Forelimb muscle (tissue), 1 donor: ENCODE results near the gene L3HYPDH. TPM values are rescaled to one million over a fixed set of nuclear protein-coding genes. Genes with fewer than 3 reads are reported as not detected.
"Not testable (repeated sequence)": the region's sequence is repeated elsewhere in the genome, so short reads cannot be mapped to it uniquely, and the experiment has no call there.

Experiments used
- DNase-seq: peaks from one replicate; pipeline ENCODE4 v3.0.0-alpha.2; 2013; ENCODE audit warnings: low read depth
- polyA plus RNA-seq: library from polyadenylated mRNA; unstranded; fragments of 120-200 nt; gene quantifications from one replicate; pipeline ENCODE4 v1.2.1, GENCODE V29; 2013; ENCODE audit not compliant: insufficient read length

Gene L3HYPDH
- polyA plus RNA-seq, 1 donor: 22.0 TPM

DNA sequence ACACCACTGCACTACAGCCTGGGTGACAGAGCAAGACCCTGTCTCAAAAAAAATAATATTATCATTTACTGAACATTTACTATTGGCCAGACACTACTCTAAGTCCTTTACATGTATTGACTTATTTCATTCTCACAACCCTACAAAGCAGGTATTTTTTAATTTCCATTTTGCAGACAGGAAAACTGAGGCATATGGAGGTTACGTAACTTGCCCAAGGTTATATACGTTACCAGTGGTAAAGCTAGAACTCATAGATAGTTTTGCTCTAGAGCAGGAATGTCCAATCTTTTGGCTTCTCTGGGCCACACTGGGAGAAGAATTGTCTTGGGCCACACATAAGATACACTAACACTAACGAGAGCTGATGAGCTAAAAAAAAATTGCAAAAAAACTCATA, 5.7 kb downstream of the L3HYPDH start:
- no peak for DNase-seq

DNA sequence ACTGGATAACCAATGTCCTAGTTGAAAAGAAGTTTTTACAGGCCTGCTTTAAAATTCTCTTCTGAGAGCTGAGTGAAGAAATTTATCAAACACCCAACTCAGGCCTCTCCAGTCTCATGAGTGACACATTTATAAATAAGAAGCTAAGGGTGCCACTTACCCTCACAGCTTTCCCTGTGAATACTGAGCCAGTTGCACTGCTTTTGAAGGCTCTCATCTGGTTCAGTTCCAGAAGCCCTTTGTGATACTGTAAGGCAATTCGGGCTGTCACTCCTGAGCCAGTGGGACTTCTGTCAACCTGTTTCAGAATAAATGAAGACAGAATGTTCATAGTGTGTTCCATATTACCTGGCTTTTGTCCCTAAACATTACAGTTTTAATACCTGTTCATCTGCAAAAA, 8.5 kb downstream of the L3HYPDH start:
- no peak for DNase-seq

DNA sequence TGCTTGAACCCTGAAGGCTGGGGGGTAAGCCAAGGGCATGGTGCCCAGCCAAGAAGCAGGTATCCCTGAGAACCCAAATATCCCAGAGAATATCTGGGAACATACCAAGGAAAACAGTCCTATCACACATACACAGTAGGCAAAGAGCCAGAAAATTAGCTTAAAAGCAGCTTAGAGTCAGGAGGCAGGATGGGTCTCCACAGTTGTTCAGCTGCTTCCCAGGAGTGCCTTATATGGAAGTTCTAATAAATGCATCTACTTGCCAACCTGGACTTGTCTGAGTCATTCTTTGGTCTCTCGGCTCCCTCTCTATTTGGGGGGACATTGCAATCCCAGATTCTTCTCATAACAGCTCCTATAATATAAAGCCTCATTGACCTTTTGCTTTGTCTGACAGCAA, 10.0 kb downstream of the L3HYPDH start:
- DNase-seq: no peak

DNA sequence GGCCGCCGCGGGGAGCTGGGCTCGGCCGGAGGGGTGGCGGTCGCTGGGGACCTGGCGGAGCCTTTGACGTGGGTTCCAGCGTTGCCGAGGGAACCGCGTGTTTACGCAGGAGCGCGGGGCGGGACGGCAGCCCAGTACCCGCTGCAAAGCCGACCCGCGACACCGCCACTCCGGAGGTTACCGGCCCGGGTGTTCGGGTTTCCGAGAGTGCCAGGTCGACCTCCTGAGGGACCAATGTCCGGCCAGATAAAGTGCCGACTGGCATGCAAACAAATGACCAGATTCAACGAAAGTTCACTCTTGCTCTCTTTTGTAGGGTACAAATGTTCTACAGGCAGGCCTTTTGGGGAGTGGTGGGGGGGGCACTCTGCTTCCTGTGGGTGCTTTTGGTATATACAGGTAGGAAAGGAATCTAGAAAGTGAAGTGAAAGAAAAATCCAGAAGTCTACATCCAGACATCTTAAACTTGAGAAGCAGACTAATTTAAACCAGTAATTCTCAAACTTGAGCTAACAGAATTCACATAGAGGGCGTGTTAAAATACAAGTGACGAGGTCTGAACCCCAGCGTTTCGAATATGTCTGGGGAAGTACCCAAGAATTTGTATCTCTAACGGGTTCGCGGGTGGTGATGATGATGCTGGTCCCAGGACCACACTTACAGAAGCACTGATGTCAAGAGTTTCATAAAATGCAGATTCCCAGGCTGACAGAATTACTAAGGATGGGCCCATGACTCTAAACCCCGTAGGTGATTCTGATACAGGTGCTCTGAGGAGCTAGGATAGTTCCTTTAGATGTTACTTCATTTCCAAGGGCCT, 18.7 kb downstream of the L3HYPDH start, which contains the start of gene GPR135:
Gene GPR135 (minus strand): TSS at position 65 of the 820 bp plus-strand sequence. CDS start 154 bp downstream, outside the sequence.
- DNase-seq: no peak

DNA sequence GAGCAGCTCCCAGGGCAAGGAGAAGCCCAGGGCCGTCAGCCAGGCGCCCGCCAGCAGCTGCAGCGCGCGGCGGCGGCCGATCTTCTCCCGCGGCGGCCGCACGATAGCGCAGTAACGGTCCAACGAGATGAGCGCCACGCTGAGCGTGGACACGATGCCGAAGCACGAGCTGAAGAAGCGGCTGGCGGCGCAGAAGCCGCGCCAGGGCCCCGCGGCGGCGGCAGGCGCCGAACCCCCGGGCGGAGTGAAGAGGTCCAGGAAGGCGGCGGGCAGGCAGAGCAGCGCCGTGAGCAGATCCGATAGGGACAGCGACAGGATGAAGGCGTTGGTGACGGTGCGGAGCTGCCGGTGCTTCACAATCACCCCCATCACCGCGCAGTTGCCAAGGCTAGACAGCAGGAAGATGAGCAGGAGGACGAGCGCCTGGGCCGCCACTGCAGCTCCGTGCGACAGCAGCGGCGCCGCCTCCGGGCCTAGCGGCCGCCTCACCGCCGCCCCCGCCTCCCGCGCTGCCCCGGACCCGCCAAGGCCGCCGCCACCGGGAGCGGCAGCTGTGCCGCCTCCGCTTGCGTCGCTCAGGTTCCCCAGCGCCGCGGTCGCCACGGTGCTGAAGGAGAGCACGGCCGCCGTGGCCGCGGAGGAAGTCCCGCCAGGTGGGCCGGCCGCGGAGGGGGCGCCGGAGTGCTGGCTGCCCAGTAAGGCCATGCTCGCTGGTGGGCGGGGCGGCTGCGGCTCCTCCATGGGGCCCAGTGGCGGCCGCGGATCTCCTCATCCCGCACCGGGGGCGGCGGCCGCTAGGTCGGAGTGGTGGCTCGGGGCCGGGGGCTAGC, 19.5 kb downstream of the L3HYPDH start:
- no peak for DNase-seq

DNA sequence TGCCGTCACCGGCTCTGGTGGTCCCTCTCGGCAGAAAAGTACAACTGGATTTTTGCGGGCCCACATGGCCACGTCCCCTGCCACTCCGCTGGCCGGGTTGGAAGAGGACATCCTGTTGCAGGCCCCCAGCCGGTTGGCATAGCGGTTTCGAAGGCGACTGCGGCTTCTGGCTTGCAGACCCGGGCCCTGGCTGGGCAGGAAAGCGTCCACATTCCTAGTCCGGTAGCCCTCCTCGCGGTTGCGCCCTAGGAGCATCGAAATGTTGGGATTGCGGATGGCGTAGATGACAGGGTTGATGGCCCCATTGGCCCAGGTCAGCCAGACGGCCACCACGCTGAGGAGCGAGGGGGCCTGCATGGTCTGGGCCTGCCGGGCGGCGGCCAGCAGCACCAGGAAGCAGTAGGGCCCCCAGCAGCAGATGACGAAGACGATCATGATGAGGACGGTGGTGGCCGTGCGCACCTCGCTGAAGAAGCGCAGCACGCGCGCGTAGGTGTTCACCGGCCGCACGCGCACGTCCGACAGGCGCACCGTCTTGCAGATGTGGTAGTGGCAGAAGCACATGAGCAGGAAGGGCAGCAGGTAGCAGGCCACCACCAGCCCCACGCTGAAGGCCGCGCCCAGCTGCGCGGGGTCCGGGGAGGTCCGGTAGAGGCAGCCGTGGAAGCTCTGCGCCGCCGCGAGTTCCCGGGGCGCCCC, 20.3 kb downstream of the L3HYPDH start:
- no peak for DNase-seq

DNA sequence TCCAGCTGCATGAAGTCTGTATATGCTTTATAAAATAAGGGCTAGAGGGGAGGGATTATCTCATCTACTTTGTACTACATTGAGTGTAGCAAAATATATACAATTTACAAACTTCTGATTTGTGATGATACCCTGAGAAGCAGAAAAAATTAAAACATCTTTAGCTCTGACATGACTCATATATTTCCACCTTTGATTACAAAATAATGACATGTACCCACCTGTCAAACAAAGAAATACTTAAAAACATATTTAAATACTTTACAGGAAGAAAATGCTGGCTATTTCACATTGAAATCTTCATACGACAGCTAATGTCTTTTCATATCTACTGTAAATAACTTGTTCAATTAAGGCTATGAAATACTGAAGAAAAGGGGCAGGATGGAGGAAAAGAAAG, 22.3 kb downstream of the L3HYPDH start:
- no peak for DNase-seq

DNA sequence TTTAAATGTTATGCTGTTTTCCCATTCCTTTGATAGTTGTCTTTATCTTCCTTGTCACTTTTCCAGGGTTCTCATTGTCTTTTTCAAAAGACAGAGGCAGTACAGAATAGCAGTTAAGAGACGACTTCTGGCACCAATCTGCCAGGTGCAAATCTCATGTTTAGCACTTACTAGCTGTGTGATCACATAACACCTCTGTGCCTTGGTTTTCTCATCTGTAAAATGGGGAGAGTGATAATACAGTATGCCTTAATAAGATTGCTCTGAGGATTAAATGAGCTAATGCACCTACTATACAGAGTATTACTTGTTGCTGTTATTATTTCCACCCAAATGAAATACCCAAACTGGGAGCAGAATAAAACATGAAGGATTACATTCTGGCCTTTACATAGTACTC, 23.8 kb downstream of the L3HYPDH start:
- DNase-seq: no peak

DNA sequence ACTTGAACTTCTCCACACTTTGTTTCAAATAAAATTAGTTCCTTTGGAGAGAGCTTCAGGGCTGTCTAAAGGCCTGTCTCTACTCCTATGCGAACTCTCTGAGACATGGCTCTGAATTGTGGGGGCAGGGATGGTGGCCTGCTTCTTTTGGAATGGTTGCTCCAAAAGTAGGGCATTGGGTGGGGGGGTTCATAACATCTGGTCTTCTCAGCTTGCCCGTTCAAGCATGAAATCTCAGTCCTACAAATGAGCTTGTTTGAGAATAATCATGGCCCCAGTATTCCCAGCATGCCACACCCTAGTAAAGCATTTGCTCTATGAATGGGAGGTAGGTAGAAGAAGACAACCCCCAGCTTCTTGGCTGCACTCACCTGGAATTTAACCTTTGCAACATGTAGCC, 25.7 kb downstream of the L3HYPDH start:
- DNase-seq: no peak

DNA sequence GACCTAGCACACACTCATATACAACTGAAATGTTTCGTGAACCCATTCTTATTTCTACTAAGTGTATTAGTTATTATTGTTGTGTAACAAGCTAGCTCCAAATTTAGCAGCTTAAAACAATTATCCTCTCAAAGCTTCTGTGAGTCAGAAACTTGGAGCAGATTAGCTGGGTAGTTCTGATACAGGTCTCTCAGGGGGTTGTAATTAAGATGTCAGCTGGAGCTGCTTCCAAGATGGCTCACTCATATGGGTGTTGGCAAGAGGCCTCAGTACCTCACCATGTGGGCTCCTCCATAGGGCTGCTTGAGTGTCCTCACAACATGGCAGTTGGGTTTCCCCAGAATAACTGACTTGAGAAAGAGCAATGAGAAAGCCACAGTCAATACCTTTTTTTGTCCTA, 28.8 kb downstream of the L3HYPDH start:
- no peak for DNase-seq

DNA sequence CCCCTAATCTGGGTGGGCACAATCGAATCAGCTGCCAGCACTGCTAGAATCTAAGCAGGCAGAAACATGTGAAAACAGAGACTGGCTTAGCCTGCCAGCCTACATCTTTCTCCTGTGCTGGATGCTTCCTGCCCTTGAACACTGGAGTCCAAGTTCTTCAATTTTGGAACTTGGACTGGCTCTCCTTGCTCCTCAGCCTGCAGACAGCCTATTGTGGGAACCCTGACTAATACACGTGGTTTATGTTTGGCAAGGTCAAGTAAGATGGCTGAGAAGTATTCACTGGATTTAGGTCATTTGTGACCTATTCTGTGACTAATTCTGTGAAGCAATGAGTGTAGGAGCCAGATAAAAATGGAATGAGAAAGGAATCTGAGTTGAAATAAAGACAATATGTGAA, 30.1 kb downstream of the L3HYPDH start:
- DNase-seq: no peak

DNA sequence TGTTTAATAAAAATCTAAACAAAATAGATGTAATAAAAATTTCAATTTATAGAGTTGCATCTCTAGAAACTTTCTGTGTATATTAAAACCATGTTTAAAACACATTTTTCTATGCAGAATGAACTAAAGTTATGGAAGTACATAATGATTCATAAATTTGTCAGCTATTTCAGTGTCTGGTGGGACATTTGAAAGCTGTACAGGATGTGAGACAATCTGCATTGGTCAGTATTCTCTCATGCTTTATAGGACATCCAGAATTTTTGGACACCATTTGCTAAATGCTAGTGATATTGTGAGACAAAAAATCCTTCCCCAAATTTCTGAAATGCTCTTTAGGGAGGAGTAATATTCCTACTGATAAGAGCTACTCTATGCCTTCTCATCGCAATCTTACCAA, 32.4 kb downstream of the L3HYPDH start:
- DNase-seq: no peak

DNA sequence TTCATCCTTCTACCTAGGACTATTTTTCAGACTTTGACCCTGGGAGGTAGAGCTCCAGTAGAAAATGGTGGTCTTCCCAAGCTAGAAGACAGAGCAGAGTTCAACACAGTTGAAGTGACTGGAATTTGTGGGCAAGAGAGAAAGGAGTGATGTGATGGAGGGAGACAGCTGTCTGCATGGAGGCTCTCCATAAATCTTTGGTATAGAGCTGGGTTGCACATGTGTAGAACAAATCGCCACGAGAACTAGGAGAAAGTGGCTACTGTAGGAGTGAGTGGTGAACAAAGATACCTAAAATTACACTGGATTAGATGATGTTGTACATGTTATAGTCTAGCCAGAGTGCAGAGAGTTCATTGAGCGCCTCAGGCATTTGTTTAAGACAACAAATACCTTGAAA, 33.5 kb downstream of the L3HYPDH start:
- no peak for DNase-seq

DNA sequence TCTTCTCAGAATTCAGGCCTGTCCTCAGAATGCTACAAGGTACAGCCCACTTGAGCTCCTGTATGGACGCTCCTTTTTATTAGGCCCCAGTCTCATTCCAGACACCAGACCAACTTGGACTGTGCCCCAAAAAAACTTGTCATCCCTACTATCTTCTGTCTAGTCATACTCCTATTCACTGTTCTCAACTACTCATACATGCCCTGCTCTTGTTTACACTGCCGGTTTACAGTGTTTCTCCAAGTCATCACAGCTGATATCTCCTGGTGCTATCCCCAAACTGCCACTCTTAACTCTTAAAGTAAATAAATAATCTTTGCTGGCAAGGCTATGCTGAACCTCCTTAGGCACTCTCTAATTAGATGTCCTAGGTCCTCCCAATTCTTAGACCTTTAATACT, 35.5 kb downstream of the L3HYPDH start:
- not testable (repeated sequence) for DNase-seq

DNA sequence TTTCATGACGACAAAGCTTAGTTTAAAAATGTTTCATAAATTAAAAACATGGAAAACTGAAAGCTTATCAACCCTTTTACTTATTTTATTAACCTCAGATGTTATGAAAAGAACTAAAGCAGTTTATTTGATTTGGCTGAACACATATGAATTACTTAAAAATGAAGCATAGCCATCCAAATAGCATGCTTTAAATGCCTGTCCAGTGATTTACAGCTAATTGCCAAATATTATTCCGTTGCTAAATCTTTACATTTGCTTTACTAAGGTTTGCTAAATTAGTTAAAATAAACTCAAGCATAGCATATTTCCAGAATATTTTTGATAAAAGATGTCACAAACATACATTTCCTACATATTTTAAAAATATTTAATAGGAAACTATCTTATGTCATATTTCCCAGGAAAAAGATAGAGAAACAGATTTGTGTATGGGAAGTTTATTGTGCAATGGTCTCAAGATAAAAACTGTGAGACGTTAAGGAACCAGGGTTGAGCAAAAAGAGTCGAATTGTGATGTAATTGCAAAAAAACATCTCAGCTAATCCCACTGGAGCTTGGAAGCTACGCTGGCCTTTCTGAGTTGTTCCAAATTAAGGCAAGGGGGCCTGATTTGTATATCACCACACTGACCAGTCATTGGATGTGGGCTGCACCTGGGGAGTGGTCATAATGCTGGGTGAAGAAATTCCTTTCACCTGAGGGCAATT, 44.8 kb downstream of the L3HYPDH start:
- DNase-seq: no peak

DNA sequence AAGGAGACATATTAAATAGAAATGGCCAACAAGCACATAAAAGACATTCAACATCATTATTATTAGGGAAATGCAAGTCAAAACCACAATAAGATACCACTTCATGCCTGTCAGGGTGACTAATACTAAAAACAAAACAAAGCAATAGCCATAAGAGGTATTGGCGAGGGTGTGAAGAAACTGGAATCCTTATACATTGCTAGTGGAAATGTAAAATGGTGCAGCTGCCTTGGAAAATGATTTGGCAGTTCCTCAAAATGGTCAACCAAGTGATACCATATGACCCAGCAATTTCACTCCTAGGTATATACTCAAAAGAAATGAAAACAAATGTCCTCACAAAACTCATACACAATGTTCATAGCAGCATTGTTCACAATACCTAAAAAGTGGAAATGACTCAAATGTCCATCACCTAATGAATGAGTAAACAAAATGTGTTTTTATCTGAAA, 46.0 kb downstream of the L3HYPDH start:
- DNase-seq: no peak

DNA sequence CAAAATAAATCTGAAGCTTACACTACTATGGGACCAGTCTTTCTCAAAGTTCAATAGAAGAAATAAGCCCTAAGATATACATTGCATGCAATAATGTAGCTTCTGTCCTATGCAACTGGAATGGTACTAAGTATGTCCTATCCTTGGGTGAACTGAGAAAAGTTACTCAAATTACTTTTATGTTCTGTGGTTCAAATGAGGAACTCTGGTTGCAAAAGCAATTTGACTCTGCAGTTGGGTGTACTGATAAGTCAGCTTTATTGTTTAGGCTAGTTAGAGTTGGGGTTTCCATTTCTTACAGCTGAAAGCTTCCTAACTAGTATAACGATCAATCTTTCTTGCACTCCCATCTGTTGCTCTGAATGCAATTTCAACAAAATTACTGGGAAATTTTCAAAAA, 48.2 kb downstream of the L3HYPDH start:
- DNase-seq: no peak

DNA sequence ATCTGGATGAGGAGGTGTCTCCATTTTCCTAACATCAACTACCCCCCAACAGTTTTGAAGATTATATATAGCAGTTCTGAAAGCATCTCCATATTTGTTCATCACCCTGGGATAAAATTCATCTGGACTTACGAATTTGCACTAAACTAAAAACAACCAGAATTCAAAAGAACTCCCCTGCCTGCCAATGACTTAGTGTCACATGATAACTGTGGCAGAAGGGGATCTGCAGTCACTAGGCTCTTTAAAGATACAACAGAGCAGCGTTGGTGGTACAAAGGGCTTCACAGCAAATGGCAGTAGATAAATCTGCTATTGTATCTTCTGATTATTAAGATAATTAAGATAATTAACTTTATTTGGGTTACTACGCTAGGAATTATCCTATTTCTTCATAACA, 49.1 kb downstream of the L3HYPDH start:
- no peak for DNase-seq

DNA sequence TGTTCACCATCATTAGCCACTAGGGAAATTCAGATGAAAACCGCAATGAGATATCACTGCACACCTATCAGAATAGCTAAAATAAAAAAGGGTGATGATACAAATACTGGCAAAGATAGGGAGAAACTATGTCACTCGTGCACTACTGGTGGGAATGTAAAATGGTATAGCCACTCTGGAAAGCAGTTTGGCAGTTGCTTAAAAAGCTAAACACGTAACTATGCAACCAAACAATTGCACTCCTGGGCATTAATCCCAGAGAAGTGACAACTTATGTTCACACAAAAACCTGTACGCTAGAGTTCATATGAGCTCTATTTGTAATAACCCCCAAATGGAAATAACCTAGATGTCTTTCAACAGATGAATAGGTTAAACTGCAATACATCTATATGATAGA, 54.4 kb downstream of the L3HYPDH start:
- DNase-seq: no peak

DNA sequence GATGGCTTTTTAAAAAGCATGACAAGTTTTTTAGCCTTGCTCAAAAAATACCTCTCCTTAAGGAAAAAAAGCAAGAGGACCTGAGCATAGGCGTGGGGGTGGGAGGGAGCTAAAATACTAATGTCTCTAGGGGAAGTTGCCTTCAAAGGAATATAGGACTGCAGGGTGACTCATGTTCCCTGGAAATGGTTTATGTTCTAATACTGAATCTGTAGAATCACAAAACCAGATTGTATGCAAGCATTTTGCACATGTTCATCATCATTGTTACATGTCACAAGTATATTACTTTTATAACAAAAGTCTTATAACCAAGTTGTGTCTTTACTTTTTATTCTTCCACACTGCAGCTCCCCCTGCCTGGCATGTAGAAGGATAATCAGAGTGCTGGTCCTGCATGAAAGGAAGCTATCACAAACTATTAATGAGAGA, 55.6 kb downstream of the L3HYPDH start:
- DNase-seq: no peak
